GF-D8 (cell line): ENCODE measurements around the gene GRIK1.

Source experiments
- DNase-seq: peaks from one replicate; lab custom pipeline; 2025; lab: John Stamatoyannopoulos, UW

Gene GRIK1

DNA sequence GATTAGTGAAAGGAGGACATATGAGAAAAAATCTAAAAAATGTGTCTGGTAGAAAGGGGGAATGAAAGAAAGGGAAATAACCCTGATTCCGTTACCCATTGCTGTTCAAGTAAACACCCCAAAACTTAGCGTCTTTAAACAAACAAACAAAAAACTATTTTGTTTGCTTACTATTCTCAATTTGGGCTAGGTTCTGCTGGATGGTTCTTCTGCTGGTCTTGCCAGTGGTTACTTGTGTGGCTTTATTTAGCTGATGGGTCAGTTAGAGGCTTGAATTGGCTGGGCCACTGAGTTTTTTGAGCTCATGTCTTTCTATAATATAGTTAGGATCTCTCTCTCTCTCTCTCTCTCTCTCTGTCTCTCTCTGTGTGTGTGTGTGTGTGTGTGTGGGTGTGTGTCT lies 112.1 kb downstream of the GRIK1 start:
- DNase-seq: no peak

DNA sequence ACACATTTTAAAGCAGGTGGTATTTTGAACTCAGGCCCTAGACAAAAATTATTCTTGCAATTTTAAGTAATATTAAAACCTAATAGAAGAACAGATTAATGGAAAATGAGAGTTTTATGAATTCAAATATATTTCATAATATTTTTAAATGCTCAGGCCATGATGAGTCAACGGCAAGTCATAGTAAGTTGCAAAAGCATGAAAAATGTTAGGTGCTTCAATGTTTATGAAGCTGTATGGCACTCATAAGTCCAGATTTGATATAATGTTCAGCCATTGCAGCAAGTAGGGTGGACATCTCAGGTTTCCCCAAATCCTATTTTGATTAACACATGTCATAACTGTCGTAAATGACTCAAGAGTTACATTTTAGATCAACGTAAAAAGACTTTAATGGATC lies 112.6 kb downstream of the GRIK1 start:
- DNase-seq: no peak

DNA sequence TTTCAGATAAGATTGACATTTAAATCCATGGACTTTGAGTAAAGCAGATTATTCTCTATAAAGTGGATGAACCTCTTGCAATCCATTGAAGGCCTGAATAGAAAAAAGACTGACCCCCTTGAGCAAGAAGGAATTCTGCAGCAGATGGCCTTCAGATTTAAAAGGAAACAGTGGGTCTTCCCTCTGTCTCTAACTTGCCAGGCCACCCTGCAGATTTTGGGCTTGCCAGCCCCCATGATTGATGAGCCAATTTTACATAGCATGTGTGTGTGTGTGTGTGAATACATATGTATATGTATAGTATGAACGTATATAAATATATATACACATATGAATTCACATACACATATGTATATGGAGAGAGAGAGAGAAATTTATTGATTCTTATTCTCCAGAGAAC lies 113.4 kb downstream of the GRIK1 start:
- no peak for DNase-seq

DNA sequence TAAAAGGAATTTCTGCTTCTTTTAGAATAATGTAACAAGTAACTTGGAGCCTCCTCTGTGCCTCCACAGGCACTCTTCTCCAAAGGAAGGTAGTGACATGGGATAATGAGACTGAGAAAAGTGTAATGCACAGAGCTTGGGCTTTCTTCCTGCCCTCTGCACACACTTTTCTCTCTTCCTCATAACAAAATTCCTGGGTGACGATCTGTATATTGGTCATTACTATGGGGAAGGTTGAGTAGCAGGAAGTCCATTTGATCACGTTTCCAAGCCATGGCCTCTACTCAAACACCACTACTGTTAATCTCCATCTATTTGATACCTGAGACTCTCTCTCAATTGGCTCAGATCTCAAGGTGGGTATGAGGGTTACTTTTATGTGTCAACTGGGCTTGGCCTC lies 113.9 kb downstream of the GRIK1 start:
- DNase-seq: no peak

DNA sequence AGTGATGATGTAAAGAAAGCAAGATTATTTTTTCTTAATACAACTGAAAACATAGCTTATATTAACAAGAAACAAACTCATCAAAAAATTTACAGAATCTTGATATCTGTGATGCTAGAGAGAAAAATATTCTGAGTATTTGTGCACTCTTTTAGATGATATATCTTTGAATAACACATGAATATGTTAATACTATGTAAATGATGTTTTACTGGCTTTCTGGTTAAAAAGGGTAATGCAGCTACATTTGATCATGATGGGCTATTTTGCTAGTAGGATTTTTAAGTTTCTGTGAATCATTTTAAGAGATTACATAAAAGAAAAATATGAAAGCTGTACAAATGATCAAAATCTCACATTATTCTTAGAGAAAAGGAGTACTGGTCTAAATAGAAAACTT lies 114.5 kb downstream of the GRIK1 start:
- no peak for DNase-seq

DNA sequence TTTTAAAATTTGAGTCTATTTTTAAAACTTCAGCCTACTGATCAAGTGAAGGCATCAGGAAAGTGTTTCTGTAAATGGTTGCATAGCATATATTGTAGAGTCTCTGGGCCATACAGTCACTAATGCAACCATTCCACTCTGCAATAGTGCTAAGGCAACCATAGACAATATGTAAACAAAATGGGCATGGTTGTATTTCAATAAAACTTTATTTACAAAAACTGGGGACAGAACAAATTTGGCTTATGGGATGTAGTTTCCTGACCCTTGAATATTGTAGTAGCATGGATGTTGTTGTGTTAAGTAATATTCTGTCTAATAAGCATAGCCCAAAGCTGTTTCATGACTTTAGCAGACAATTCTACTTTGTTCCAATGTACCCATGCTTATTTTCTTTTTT lies 117.7 kb downstream of the GRIK1 start:
- DNase-seq: no peak

DNA sequence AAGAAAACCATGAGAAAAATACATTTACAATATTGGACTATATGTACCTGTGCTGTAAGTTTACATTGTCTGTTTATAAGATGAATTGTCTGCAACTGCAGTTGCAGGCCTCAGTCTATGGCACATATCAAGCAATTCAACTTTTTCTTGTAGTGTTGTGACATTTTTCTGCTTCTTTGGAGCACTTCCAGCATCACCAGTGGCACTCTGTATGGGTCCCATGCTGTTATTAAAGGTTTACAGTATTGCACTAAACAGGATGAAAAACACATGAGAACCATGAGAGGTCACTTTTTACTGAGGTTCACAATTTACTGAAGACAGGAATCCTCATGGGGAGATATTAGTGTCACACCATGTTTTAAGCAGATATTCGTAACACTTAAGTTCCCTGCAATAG lies 118.6 kb downstream of the GRIK1 start:
- DNase-seq: no peak

DNA sequence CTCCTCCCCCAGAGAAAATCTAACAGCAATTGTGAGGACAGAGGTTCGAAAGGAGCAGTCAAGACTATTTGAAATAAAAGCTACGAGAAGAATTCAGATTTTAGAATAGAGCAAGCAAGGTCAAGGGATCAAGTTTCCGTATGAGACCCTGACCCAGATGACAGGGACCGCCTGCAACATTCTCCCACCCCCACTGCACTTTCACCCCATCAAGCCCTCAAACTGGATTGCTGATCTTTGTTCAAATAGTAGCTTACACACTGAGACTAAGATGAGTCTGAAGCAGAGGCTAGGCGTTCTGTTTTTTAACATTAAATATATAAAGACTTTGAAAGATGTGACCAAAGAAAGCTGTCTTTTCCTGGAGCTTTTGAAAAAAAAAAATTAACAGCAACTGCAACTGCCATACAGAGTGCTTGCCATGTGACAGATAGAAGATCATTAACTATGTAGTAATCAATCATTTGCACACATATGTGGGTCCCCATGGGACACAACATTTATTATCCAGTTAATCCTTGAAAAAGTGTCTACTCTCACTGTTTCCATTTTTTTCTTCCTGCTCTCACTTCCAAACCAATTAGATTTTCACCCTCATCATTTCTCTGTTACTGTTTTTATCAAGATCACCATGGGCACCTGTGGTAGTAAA lies 120.0 kb downstream of the GRIK1 start:
- DNase-seq: no peak

DNA sequence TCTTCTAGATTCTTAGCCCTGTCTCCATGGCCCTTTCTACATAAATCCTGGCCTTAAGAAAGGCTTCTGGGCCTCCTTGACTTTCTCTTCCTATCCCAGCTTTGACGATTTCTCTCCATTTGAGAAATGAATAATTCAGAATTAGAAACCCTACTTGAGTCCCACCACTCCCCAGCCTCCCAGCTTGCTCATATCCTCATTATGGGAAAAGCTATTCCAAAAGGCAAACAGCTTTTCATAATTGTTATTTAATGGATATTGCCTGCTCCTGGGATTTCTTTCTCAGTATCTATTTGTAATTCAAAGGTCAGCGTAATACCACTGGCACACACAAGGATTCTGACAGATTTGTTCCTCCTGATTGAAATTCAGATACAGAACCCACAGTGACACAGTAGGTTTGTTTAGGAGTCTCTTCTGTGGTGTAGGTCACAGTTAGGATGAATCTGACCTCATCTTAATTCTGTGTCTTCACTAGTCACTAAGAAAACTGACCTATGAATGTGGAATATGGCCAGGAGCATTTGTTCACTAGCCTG lies 121.3 kb downstream of the GRIK1 start:
- no peak for DNase-seq

DNA sequence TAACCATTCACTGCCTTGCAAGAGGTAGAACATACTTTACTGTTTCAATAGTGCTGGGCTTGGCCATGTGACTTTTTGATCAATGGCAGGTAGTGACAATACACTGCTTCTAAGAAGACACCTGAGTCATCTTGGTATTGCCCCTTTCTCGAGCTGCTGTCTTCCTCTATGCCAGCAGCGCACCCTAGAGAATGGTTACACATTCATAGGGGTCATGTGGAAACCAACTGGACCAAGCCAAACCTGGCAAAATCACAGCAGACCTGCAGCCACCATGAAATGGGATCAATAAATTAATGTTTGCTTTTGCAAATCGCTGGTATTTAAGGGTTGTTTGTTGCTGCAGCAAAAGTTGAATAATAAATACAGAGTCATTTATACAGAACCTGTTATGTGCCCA lies 122.3 kb downstream of the GRIK1 start:
- DNase-seq: no peak

DNA sequence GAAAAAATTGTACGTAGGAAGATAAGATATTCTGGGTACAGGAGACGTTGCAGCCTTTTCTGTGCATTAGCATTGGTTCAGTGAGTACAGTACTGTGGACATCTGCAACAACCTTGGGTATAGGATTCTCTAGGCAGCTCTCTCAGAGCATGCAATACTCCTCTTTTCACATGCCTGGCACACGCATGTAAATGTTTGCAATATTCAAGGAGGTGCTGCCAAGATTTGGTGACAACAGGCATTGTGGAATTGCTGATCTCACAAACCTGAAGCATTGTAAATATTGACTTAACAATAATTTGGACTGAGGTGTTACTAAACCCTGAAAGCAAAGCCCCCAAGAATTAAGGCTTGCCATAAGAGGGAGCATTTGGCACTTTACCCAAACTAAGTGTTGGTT lies 126.8 kb downstream of the GRIK1 start:
- DNase-seq: no peak

DNA sequence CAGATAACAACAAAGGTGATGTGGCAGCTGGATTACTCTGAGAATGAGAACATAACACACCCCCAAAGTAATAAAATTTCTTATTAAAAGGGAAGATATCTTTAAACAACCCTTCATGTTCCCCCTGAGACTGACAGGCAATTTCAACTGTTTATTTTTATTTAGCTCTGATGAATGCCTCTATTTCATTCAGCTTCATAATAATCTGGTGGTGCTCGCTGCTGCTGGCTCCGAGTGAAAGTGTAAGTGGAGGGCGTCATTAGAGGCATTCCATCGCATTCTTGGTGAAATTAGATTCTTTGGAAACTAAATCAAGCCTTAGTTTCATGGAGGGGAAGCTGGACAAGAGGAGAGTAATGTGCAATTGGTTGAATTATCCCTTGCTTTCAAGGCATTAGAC lies 128.9 kb downstream of the GRIK1 start:
- DNase-seq: no peak

DNA sequence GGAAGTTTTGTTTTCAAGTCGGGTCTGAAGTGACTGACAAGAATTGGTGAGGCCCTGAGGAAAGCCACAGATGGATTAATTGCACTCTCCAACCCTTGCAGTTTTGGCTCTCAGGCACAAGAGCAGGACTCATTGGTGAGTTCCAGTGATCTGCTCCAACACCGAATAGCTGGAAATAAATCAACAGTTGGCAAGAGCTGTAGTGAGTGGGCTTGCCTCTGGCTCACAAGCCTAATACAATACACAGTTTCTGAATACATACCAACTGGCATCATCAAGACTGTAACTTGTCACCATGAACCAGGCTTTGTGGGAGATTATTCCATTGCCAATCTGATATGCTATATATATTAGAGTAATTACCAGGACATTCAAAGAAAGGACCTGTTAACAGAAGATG lies 131.6 kb downstream of the GRIK1 start:
- no peak for DNase-seq

DNA sequence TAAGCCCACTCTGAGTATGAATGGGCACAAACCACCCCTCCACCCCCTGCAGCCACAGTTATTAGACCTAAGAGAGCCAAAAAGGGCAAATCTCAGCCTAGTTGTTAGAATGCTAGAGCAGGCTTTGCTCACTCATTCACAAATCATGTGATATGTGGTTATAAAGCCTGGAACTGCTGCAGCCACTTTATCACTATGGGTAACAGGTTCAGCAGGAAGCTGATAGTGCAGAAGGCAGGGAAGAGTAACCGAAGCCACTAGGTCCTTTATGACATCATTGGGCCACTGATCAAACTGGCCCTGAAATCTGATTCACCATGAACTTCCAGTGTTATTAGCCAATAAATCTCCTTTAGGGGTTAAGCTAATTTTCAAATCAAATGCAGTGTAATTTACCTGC lies 134.7 kb downstream of the GRIK1 start:
- DNase-seq: no peak

DNA sequence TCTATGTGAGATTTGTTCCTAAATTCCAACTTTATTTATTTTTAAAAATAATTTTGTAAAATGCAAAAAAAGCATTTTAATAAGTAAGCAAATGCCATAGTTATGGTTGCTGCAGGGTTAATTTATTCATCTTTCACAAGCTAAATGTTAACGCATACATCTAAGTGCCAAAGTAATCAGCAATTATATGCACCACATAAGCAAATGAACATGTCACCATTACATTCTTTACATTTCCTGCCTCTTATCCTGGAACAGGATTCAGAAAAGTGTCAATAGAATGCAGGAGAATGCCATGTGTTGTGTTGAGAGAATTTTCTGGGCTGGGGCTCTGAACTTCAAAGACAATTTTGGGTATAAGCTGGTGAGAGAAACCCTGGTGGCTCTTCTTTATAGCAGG lies 136.6 kb downstream of the GRIK1 start:
- DNase-seq: no peak

DNA sequence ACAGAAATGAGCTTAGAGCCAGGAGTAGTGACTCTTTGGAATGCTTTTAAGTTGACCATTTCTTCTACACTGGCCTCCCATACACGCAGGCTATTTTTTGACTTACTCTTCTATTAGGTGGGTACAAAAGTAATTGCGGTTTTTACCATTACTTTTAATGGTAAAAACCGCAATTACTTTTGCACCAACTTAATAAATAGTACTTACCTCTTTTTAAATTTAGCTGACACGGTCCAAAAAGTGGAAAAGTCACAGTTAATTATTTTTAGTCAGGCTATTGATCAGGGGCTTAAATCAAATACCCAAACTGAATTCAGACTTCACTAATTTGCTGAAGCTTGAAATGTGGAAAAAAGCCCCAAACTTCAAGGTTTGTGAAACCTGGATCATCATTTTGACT lies 138.7 kb downstream of the GRIK1 start:
- no peak for DNase-seq

DNA sequence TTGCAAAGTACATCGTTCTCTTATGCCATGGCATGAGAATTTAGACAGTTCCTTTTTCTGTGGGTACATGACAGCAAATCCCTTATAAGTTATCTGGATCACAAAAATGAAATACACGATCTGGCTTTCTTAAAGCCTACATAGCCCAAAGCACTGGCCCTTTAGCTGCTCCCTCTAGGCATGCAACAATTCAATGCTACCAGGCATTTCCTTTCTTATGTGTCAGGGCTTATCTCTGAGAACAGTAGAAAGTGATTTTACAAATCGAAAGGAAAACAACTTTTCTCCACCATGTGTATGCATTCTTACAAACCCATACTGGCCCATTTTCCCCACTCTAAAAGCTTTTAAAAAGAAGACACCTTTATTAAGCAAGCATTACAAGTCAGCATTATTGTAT lies 139.7 kb downstream of the GRIK1 start:
- no peak for DNase-seq

DNA sequence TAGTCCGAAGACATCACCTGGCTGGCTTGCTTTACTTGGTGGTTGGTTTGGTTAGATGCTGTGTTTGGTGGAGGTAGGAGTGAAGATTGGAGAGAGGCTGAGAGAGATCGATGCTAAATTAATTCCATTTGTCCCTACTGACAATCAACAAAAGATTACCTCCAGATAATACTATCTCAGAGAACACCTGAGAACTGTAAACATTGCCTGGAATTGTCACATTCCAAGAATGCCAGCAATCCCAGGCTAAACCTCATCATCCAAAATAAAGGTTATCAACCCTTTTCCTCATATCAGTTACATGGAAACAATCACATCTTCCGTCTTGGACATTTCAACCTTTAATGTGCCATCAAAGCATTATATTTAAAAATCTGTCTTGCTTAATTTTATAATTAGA lies 141.0 kb downstream of the GRIK1 start:
- no peak for DNase-seq

DNA sequence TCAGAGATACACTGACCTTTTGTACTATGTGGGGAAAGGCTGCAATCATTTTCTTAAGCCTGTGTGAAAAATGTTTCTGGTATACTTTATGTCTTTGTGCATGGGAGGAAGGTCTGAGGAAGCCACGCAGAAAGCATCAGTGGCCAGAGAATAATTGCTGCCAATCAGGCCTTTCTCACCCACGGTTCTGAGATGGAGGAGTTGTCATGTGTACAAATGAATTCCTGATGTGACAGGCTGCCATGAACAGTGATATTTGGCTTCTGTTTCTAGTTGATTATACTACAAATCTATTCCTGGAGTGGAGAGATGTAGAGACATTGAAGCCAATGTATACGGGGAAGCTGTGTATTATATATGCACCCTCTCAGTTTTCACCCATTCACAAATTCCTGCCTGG lies 142.6 kb downstream of the GRIK1 start:
- no peak for DNase-seq

DNA sequence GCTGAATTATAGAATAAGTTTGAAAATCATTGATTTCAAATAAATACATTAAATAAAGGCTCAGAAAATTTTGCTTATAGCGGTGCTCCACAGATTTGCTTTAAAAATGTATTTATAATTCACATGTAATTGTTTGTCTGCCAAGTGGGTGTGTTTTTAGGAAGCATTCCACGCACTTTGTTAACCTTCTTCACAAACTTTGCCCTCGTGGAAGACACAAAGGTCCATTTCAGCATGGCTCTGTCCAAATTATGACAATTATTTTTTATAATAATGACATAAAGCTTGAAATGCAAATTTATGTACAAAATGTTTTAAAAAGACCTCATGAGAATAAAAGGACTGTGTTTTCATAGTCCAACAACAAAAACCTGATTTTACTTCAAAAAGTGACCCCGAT lies 146.1 kb downstream of the GRIK1 start:
- DNase-seq: no peak

DNA sequence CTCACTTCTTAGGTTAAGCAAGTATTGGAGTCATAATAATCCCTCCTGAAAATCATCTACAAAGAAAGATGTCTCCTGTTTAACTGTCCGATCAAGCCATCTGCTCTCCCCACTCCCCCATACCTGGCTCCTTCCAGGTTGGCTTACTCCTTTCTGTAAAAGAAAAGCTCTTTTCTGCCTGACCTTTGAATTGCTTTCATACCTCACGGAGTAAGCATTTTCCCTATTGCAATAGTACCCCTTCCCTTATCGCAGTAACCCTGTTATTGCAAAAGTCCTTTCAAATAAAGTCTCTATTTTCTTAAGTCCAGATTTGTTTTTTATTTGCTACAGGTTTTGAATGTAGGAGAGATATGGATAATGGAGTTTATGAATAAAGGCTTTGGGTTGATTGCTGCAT lies 150.4 kb downstream of the GRIK1 start:
- no peak for DNase-seq

DNA sequence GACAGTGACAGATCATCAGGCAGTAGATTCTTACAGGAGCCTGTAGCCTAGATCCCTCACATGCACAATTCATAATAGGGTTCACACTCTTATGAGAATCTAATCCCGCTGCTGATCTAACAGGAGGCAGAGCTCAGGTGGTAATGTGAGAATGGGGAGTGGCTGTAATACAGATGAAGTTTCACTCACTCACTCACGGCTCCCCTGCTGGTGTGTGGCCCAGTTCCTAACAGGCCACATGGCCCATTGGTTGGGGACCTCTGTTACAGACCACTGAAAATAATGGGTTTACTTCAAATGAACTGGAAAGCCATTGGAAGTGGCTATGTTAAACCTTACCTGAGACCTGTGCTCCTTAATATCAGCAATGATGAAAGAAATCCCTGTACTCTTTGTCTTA lies 151.0 kb downstream of the GRIK1 start:
- DNase-seq: no peak

DNA sequence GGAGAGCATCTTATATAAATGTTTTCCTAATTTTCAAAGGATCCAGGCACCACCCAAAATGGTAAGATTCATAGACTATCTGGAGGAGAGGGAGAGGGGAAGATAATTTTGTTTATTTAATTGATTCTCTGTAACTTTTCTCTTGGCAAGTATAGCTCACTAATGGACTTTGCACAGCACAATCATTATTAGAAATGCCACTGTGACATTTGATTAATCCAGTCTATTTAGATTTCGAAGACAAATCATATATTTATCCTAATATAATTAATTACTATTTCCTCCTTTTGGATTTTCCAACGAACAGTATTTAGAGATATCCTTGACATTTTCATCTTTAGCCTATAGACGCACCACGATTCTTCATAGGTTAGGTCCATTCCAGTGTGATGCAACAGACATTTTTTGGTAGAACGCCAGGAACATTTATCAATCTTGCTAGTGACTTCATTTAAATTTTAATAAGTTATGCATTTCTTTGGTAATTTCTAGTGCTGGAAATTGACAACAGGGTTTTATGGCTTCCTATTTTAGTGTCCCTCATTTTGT lies 152.4 kb downstream of the GRIK1 start:
- no peak for DNase-seq
